ENCODE data around the gene FBN3.

Gene FBN3

DNA sequence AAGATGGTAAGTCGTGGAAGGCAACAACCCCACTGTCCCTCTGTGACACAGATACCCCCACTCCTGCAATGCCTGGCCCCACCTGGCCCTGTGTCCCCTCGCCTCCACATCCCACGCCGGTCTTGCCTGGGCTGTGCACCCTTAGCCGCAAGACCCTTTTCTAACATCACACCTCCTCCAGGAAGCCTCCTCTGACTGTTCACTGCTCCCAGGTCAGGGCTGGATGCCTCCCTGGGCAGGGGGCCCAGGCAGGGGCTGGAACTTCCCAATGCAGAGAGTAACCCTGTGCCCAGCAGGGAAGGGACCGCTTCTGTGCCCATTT is 1.3 kb downstream of the FBN3 start:
- DNase-seq, result no peak

DNA sequence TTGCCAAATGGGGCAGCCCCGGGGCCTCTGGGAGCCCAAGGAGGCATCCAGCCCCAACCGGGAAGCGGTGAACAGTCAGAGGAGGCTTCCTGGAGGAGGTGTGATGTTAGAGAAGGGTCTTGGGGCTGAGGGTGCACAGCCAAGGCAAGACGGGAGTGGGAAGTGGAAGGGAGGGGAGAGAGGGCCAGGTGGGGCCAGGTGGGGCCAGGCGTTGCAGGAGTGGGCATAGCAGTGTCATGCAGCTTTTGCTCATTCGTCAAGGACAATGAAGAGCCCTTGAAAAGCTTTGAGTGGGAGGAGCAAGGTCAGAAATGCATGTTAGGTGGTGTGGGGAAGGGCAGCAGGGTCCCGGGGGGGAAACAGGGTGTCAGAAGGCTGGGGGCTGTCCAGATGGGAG is 1.8 kb downstream of the FBN3 start:
- DNase-seq, result no peak

DNA sequence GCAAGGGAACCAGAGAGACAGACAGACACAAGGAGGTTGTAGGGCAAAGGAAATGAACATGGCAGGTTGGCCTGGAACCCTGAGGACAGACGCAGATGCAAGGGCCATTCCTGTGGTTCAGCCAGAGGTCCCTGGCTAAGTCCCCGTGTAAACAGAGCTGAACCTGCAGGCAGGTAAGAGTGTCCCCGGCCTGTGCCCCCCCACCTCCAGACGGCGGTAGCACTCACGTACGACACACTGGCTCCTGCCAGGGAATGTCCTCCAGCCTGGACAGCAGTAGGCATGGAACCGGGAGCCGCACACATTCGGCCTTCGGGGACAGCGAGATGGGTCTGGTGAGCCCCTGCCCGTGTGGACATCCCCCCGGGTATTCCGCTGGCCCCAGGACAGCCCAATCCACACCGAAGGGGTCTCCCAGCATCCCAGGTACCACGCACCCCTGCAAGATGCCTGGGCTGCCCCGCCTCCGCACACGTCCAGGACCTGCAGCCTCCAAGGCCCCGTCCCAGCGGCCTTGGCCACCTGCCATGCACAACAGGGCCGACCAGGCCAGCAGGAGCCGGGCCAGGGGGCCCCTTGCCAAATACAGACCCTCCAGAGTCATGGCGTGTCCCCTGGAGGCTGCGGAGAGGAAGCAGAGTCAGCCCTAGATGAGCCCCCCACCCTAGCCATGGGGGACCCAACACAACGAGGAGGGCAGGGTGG is 2.4 kb downstream of the FBN3 start:
- DNase-seq, result no peak

DNA sequence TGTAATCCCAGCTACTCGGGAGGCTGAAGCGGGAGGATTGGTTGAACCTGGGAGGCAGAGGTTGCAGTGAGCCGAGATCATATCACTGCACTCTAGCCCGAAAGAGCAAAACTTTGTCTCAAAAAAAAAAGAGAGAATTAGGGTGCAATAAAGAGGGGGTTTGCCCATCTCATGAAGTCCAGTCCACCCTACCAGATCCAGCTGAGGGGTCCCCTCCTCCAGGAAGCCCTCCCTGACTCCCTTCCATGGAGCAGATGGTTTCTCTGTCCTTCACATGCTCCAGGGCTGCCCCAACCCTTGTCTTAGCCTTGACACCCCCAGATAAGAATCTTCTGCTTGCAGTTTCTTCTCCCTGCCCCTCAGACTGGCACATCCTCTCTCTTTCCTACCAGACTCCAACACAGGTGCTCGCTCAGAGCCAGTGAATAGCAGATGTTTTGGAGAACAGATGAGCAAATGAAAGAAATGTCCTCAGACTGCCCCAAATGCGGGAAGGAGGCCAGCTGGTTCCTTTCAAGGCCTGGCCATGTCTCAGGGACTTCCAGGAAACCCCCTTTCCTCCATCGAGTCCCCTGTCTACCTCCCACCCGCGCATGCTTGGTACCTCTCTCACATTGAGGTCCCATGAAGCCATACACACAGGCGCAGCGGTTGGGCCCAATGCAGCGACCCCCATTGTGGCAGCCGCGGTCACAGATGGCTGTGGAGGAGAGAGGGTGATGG is 5.0 kb downstream of the FBN3 start:
- no peak for DNase-seq

DNA sequence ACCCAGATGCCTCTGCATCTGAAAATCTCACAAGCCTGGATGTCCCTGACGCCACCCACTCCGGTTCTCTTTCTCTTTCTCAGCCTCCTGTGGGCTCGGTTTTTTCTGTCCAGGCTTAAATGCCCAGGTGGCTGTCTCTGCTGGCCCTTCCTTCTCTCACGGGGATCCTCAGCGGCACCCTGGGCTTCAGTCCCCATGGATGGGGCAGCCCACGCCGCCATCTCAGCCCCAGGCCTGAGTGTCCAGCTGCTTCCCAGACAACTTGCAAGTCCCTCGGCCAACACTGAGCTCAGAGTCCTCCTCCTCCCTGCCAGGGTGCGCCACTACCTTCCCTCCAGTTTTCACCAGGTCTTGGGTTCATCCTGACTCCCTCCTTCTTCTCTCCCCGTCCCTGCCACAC is 6.4 kb downstream of the FBN3 start:
- no peak for DNase-seq

DNA sequence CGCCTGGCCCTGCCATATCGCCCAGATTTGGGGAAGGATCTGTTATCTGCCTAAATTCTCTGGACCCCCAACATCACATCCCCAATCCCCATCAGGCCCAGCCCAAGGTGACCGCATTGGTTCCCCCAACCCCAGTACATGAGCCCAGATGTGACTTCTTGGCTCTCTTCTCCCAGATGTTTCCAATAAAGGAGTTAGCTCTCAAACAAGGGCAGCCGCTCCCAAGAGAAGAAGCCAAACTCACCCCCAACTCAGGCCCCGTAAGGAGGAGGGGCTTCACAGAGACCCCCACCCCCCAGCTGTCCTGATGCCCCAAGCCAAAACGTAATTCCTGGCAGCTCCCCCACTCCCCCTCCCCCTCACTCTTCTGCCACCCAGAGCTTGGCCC is 6.9 kb downstream of the FBN3 start:
- DNase-seq, result no peak

DNA sequence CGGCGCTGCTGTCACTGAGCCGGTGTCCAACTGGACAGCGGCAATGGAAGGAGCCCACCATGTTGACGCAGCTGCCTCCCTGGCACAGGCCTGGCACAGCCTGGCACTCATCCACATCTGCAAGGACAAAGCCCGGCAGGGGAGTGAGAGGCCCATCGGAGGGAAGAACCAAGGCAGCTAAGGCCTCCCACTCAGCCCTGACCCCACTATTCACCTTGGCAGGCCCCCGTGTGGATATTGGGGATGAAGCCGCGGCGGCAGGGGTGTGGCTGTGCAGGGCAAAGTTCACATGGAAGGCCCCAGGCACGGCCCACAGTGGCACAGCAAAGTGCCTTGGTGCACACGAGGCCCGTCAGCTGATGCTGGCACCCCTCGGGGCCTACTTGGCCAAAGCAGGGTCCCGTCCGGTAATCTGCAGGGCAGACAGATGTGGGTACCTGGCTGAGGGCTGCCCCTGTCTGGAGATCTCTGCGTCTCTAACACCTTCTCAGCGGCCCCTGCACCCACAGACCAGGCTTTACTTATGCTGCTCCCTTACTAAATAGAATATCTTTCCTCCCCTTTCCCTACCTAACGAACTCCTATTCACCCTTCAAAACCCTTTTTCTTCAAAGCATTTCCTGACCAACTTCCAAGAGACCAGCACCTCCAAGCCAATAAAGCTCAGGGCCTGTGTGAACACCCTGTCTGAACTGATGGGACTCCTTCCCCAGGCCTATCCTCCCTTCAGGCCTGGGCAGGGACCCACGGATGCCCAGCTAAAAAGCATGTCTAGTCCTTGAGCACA is 7.5 kb downstream of the FBN3 start:
- DNase-seq, result no peak

DNA sequence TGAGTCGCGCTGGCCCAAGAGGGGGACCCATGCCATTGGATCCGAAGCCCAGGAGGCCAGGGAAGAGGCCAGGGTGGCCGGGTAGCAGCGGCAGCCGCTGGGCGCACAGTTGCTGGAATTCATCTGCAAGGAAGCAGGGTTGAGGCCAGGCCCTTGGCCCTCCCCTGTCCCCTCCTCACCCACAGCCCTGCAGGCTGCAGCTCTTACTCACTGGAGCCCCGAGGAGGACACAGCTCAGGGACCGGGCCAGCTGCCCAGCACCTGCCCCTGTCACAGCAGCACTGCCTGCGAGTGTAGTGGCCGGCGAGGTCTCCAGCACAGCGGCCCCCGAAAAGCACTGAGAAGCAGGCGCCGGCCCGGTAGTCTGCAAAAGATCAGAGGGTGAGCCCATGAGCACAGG is 11.2 kb downstream of the FBN3 start:
- DNase-seq, result no peak

DNA sequence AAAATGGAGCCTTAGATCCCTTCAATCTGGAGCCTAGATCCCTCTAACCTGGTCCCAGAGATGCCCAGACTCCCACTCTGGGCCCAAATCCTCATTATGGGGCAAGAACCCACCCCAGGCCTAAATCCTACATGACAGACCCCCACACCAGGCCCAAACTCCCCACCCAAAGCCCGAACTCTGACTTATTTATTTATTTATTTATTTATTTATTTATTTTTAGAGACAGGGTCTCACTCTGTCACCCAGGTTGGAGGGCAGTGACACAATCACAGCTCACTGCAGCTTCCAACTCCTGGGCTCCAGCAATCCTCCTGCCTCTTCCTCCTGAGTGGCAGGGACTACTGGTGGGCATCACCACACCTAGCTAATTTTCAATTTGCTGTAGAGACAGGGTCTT is 12.0 kb downstream of the FBN3 start:
- DNase-seq, result no peak

DNA sequence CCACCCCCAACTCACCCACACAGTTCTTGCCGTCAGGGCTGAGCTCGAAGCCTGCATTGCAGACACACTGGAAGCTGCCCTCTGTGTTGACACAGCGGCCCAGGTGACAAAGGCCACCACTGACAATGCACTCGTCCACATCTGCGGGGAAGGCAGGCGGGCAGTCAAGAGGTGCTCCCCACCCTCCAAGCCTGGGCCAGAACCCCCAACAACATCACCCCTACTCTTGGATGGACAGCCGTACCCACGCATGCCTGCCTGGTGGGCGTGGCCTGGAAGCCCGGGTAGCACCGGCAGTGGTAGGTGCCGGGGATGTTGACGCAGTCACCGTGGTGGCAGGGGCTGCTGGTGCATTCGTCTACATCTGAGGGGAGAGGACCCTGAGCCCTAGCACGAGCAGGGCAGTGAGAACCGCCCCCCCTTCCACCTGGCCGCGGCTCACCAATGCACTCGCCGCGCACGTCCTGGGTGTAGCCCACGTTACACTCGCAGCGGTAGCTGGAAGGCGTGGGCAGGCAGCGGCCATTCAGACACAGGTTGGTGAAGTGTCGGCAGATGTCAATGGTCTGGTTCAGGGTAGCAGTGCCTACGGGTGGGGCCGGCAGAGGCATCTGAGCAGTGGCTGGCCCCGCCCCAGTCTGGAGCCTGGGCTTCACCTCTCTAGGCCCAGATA is 13.3 kb downstream of the FBN3 start:
- DNase-seq, result no peak

DNA sequence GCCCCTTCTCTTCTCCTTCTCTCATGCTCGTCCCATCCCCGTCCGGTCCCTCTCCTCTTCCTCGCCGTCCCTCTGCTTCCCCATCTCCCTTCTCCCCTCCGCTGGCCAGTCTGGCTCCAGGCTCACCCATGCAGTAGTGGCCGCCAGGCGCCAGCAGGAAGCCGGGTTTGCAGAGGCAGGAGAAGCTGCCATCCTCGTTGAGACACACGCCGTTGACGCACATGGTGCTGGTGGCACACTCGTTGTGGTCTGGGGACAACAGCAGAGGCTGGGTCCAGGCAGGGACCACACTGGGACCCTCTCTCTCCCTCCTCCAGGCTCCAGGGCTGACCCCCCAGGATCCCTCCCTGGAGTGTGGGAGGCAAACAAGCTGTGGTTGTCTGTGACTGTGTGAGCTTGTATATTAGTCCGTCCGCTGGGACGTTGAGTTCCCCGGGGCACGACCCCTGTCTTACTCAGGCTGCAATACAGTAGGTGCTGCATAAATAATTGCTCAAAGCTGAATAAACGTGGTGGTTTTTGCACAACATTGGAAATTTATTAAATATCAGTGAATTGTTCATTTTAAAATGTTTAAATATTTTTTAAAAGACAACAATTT is 16.4 kb downstream of the FBN3 start:
- no peak for DNase-seq

DNA sequence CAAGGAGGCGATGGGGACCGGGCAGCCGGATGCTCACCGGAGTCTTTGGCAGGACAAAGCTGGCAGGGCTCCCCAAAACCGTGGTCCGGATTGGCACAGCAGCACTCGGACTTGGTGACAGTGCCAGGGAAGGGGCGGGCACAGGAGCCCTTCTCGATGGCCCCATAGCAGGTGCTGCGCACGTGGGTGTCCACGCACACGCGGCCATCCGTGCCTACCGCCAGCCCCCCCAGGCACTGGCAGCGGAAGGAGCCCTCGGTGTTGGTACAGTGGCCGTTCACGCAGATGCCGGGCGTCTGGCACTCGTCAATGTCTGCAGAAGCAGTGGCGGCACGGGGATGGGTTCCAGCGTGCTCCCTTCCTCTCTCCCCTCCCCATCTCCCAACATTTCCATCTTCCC is 17.9 kb downstream of the FBN3 start:
- DNase-seq, result no peak

DNA sequence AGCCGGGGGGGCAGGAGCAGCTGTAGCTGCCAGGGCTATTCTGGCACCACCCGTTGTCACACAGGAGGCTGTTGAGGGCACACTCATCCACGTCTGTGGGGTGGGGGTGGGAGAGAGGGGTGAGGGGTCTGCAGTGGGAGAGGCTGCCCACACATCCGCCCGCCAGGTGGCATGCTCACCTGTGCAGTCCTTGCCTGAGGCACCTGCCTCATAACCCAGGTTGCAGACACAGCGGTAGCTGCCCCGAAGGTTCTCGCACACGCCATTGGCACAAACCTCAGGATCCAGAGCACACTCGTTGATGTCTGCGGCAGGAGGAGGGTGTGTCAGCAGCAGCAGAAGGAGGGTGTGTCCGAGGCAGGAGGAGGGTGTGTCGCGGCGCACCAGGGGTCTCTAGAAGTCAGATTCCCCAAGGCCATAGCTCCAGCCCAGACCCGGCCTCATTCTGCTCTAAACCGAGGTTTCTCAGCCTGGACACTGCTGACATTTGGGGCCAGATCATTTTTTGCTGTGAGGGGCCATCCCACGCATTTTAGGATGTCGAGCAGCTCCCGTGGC is 20.3 kb downstream of the FBN3 start:
- no peak for DNase-seq

DNA sequence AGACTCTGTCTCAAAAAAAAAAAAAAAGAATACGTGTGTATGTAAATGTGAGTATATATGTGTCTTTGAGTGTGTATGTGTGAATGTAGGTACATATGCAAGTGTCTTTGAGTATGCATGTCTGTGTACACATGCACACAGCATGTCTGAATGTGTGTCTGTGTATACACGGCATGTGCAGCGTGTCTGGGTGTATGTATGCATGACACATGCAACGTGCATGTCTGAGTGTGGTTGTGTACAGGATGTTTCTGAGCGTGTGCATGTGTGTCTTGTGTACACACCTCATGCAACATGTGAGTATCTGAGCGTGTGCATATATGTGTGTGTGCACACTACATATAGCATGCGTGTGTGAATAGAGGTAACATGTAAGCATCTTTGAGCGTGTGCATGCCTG is 20.8 kb downstream of the FBN3 start:
- DNase-seq, result no peak

DNA sequence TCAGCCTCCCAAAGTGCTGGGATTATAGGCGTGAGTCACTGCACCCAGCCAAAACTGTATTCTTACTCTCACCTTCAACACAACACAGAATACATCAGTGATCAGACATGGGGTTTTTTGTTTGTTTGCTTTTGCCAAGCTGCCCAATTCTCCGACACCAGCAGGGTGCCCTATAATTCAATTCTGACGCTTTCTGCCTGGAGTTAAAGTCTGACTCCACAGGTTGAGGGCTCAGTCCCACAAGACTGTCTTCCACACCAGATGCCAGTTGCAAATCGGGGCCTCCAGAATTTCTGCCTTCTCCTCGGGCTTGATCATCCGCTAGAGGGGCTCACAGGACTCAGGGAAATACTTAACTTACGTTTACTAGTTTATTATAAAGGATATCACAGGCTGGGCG is 22.1 kb downstream of the FBN3 start:
- no peak for DNase-seq

DNA sequence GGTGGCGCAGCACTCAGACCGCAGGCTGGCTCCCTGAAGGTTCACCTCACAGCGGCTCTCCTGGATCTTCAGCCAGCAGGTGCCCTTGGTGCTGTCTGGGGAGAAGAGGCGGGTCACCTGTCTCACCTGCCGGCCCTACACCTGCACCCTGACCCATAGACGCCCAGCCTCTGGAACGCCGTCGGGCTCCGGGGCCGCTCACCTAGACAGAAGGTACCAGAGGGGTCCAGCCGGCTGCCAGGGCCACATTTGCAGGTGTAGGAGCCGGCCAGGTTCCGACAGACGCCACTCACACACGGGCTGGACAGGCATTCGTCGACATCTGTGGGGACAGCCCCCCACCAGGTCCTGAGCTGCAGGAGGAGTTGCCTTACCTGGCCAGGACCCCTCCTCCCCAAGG is 22.9 kb downstream of the FBN3 start:
- DNase-seq, result no peak

DNA sequence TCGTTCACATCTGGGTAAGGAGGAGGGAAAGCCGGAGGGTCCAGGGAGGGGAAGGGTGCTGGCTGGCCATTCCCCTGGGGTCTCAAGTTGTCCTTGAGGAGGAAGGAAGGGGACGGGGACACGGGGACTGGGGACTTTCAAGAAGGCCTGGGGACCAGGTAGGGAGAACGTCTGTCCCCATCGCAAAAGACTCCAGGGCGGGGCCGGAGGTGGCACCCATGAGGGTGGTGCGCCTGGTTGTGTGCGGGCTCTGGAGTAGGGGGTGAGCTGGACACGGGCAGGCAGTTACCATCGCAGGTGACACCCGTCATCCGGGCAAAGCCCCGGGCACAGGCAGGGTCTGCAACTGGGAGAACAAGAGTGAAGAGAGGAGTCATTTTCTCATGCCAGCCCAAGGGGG is 23.4 kb downstream of the FBN3 start:
- no peak for DNase-seq

DNA sequence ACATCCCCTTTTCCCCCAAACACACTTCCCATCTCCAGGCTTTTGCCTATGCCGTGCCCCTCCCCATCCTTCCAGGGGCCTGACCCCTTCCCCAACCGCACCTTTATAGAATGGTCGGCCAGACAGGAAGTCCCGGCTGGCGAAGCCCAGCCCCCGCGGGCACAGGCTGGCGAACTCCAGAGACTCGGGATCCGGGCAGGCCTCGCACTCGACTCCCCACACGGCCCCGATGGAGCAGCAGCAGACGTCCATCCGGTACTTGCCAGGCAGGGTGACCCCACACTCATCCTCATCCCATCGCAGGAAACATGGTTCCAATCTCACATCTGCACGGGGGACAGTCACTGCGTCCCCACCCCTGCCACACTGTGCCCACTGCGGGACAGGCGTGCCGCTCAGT is 25.7 kb downstream of the FBN3 start:
- DNase-seq, result no peak

DNA sequence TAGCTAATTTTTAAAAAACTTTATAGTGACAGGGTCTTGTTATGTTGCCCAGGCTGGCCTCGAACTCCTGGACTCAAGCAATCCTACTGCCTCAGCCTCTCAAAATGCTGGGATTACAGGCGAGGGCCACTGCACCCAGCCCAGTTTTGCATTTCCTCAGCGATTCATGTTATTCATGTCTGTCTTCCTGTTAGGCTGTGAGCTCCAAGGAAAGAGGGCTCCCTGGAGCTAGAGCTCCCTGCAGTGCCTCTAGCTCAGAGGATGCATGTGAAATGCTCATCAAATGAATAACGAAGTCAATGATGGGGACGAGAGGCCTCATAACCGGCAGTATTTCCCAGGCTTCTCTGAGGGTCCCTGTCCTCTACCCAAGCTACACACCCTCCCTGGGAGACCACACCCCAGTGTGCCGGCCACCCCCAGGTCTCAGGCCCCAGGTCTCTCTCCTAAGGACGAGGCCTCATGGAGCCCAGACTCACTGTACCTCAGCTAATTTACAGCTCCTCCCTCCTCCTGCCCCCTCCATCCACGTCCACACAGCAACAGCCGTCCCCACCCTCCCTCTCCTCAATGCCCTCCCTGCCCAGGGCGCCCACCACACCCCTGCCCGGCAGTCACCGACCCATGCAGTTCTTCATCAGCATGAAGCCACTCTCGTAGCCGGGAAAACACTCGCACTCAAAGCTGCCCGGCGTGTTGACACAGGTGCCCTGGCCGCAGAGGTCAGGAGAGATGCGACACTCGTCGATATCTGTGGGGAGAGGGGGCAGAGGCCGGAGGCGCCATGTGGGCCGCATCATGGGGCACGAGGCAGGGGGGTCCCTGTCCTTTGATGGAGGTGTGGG is 28.5 kb downstream of the FBN3 start:
- no peak for DNase-seq

DNA sequence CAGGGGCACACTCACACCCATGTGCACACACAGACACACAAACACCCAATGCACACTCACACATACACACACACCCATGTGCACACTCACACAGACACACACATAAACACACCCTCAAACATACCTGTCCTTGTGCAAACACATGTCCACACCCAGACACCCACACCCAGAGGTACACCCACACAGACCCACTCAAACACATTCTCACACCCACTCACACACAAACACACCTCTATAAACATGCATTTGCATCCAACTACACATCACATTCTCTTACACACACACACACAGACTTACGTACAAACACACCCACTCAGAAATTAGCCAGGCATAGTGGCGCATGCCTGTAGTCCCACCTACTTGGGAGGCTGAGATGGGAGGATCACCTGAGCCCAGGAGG is 31.4 kb downstream of the FBN3 start:
- no peak for DNase-seq

DNA sequence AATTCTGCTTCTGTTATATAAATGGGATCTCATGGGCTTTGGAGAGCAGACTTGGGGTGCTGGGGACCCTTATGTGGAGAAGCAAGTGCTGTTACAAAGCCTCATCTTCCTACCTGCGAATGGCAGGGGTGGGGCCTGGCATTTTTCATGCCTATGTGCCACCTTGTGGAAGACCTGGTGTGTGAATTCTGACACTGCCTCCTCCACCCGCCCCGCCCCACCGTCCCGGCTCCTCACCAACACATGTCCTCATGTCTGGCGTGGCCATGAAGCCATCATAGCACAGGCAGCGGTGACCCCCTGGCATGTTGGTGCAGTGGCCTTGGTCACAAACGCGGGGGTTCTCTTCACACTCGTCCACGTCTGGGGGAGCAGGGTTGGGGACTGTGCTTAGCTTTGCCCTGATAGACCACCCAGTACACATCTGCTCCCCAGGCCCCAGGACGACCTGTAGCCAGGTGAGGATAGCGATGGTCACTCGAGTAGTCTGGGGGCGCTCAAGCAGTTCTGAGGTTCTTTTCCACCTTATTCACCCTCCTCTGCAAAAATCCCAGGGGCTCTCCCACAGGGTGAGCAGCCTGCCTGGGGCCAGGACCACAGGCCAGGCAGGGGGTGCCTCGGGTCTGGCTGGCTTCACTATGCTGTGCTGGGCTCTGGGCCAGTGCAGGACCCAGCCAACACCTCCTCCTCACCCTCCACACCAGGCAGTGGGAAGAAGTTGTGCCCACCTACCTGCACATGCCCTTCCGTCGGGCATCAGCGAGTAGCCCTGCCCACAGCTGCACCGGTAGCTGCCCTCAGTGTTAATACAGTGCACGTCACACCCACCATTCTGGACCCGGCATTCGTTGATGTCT is 32.7 kb downstream of the FBN3 start:
- no peak for DNase-seq
